GM21447 (cell line): Measurements from ENCODE around the gene COL23A1.

Source experiments
- ATAC-seq: cut with Tn5 transposase; IDR thresholded peaks from one replicate; pipeline ENCODE4 v1.9.1; 2021; ENCODE audit not compliant: unreplicated experiment

COL23A1 gene

DNA sequence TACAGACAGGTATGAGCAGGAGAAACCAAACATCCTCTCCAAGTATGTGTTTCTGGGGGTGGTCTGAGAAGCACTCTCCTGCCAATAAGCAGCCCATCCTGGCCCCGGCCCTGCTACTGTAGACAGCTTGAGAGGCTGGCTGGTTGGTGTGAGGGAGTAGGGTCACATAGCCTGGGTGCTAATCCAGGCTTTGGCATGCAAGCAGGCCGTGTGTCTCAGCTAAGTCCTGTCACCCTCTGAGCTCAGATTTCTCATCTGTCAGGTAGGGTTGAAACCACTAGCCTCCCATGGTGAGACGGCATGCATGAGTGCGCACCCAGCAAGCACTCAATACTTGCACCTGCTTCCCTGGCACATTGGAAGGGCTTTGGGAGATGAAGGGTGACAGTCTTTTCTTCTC is 307.8 kb downstream of the COL23A1 start:
- ATAC-seq: no peak

DNA sequence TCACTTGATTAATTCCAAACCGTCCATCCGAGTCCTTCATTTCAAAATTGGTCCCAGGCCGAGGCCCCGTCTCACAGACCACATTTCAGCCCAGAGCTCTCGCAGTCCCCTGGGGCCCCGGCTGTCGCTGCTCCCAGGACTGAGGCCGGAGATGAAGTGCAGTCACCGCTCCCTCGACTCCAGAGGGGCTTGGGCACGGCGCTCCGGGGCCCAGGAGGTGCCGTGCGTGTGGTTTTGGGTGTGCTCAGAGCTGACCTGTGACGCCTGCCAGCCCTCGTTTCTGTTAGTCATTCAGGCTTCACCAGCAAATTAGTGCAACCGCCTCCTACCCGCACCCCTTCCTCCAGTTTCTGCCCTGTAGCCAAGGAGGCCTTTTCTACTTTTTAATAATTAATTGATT is 308.9 kb downstream of the COL23A1 start:
- no peak for ATAC-seq

DNA sequence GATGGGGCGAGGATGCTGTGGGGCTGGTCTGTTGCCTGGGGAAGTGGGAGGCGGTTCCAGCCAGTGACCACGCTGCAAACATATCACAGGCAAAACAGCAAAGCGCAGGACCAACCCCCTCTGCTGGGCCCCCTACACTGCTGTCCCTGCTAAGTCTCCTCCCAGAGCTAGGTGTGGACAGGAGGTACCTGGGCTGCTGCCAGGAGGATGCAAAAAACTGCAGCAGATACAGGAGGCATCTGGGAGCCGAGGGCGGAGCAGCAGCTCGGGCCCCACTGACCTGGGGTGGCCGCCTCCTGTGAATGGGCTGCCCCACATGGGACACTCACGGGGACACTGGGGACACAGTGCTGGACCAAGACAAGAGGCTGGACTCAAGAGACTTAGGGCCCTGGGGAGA is 309.6 kb downstream of the COL23A1 start:
- no peak for ATAC-seq

- ATAC-seq: no peak
Observed at GRCh38 chr5:178279723-178280438, 310.3 kb downstream of the COL23A1 start.

- no peak for ATAC-seq
Observed at GRCh38 chr5:178279026-178279722, 311.0 kb downstream of the COL23A1 start.

GRCh38 chr5:178278358-178279023 is 311.7 kb downstream of the COL23A1 start:
- no peak for ATAC-seq

DNA sequence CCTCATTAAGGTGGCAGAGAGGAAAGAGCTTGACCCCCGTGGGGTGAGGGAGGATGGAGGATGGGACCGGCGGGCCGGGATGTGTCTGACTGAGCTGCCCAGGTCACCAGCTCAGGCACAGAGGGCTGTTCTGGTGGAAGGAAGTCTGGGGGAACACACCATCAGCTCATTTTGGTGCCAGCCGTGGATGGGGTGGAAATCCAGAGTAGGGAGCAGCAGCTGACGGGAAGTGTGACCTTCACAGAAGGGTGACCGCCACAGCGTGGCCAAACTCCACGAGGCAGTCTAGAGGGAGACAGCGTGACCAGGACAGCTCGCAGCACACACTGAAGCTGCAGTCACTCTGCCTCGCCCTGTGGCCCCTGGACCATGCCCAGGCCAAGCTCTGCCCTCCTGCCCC is 312.3 kb downstream of the COL23A1 start:
- no peak for ATAC-seq

DNA sequence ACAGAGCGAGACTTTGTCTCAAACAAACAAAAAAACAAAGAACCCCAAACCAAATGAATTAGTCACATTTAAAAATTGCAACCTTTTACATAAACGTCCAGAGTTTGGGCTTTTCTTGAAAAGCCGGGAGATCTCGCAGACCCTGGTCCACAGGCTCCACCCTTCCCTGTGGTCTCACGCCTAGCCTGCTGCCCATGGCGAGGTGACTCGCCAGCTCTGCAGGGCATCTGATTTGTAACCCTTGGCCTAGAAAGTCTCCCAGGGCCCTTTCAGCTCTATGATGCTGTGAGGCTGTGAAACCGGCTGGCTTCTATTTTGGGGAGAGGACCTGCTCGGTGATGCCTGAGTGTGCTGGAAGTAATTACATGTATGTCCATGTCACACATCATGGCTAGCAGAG is 312.8 kb downstream of the COL23A1 start:
- no peak for ATAC-seq

GRCh38 chr5:178274781-178275537 is 315.2 kb downstream of the COL23A1 start:
- no peak for ATAC-seq

DNA sequence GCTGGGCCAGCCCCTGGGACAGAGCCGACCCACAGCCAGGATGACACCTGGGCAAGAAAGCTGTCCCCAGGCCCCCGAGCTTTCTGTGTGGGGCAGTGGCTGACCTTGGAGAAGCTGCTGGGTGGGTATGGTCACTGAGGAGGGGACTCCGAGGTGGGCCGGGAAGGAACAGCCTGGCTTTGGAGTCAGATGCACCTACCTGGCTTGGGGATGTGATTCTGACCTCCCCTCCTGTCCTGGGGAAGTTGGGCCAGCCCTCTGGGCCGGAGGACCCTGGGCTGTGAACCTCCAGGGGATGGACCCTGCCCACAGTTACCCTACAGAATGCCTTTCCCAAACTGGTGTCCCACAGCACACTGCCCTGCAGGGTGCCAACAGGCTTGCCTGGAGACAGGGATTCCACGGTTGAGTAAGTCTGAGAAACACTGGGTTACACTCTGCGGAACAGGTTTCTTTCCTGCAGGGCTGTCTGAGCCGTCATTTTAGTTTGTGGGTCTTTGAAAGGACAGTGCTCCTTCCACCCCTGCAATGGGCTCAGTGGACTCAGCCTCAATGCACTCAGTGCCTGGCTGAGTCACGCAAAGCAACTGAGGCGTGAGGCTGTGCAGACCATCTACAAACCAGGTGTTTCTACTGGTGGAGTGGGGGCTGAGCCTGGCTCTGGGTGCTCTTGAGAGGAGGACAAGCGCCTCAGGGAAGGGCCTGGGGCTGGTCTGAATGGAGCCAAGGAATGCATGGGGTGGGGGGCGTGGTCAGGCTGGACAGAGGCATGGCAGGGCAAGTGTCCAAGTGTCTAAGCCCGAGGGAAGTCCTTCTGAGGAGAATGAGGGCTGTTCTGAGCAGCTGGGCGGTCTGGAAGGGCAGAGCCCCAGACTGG is 316.3 kb downstream of the COL23A1 start:
- no peak for ATAC-seq

- no peak for ATAC-seq
Observed at GRCh38 chr5:178273041-178273440, 317.2 kb downstream of the COL23A1 start.

GRCh38 chr5:178272591-178272990 is 317.6 kb downstream of the COL23A1 start:
- ATAC-seq: no peak

- no peak for ATAC-seq
Observed at GRCh38 chr5:178271726-178272479, 318.3 kb downstream of the COL23A1 start.

GRCh38 chr5:178271231-178271630 is 319.0 kb downstream of the COL23A1 start:
- no peak for ATAC-seq

DNA sequence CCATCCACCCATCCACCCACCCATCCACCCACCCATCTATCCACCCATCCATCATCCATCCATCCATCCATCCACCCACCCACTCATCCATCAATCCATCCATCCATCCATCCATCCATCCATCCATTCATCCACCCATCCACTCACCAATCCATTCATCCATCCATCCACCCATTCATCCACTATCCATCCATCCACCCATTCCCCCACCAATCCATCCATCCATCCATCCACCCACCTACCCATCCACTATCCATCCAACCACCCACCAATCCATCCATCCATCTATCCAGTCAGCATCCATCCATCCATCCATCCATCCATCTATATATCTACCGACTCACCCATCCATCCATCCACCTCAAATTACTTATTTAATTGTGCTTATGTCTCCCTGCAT is 320.7 kb downstream of the COL23A1 start:
- ATAC-seq: no peak

GRCh38 chr5:178267876-178268275 is 322.3 kb downstream of the COL23A1 start:
- ATAC-seq: no peak

GRCh38 chr5:178267245-178267644 is 322.9 kb downstream of the COL23A1 start:
- no peak for ATAC-seq

GRCh38 chr5:178266581-178266980 is 323.6 kb downstream of the COL23A1 start:
- ATAC-seq: no peak

- no peak for ATAC-seq
Observed at GRCh38 chr5:178265746-178266145, 324.4 kb downstream of the COL23A1 start.

DNA sequence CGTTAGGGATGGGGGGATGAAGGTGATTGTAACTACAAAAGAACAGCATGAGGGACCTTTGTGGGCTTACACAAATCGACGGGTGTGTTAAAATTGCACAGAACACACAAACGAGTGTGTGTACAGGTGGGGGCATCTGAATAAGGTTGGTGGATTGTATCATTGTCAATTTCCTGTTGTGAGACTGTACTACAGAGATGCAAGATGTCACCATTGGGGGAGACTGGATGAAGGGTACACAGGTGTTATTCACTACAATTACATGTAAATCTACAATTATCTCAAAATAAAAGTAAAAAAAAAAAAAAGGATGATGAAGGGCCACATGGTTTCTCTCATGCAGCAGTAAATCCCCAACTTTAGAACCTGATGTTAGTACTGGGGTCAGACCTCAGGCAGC is 326.1 kb downstream of the COL23A1 start:
- ATAC-seq: no peak
